Measurements from ENCODE around the gene EHMT2.

EHMT2 gene

DNA sequence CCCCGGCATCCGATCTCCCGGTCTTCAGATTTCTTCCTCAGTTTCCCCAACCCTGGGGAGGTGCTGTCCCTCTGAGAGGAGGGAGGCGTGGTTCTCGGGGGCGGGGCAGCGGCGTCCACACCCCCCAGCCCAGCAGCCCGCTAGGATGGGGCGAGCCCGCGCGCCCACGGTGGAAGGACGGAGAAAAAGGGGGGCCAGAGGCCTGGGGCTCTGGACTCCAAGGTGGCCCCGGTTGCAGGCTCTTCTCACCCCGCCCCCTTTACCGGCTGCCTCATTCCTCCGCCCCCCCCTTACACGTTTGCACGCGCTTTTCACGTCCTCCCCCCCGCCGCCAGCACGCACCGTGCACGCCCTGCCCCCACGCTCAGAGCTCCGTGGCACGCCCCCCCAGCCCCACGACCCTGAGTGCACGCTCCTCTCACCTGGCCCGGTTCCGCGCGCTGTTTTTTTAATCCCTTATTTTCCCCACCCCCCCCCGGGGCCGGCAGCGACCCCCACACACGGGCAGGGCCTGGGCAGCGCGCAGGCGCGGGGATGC, 4.0 kb upstream of the EHMT2 start:
- Histone ChIP-seq H3K4me3 (ENCODE audit: low read length in 2 of 2) (peak overlapping the region; percentile 45 to 88), H3K4me1 (ENCODE audit: control insufficient read depth, insufficient read depth, low read length) (peaks cover 32% of the 10 kb centered on the region), H3K9ac (ENCODE audit: low read length in 2 of 2) (no peak overlapping the region), H3K9me3 (ENCODE audit: control insufficient read depth in 2 of 2, low read length in 2 of 2) (no peaks in the 10 kb centered on the region), H3K27ac (ENCODE audit: low read length) (peak overlapping the region; percentile 53), H3K36me3 (ENCODE audit: control insufficient read depth in 2 of 2, insufficient read depth in 2 of 2, low read length in 2 of 2) (no peaks in the 10 kb centered on the region), H3K27me3 (ENCODE audit: control insufficient read depth in 1 of 2, insufficient read depth in 2 of 2, low read length in 2 of 2) (no peaks in the 10 kb centered on the region)

DNA sequence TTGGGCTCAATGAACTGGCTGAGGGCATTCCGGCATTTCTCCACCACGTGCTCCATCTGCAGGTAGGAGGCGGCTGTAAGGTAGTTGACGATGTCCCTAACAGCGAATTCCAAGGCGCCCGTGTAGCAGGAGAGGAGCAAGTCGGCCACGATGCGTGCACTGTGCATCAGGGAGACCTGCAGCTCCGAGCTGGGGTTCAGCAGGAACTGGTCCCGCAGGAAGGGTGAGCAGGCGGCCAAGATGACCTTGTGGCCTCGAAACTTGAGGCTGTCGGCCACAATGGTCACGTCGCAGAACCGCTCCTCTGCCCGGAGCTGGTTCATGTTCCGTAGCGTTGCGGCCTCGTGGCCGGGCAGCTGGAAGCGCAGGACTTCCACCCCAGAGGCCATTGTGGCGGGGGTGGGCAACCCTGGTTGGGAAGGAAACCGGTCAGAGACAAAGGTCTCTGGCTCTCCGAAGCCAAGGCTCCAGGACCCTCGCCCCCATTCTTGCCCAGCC, 3.5 kb upstream of the EHMT2 start:
- Histone ChIP-seq H3K4me1 (ENCODE audit: control insufficient read depth, insufficient read depth, low read length) (peaks cover 32% of the 10 kb centered on the region), H3K9me3 (ENCODE audit: control insufficient read depth in 2 of 2, low read length in 2 of 2) (no peaks in the 10 kb centered on the region), H3K27me3 (ENCODE audit: control insufficient read depth in 1 of 2, insufficient read depth in 2 of 2, low read length in 2 of 2) (no peaks in the 10 kb centered on the region), H3K9ac (ENCODE audit: low read length in 2 of 2) (no peak overlapping the region), H3K36me3 (ENCODE audit: control insufficient read depth in 2 of 2, insufficient read depth in 2 of 2, low read length in 2 of 2) (no peaks in the 10 kb centered on the region), H3K27ac (ENCODE audit: low read length) (peak overlapping the region; percentile 53), H3K4me3 (ENCODE audit: low read length in 2 of 2) (peak overlapping the region; percentile 45 to 88)

DNA sequence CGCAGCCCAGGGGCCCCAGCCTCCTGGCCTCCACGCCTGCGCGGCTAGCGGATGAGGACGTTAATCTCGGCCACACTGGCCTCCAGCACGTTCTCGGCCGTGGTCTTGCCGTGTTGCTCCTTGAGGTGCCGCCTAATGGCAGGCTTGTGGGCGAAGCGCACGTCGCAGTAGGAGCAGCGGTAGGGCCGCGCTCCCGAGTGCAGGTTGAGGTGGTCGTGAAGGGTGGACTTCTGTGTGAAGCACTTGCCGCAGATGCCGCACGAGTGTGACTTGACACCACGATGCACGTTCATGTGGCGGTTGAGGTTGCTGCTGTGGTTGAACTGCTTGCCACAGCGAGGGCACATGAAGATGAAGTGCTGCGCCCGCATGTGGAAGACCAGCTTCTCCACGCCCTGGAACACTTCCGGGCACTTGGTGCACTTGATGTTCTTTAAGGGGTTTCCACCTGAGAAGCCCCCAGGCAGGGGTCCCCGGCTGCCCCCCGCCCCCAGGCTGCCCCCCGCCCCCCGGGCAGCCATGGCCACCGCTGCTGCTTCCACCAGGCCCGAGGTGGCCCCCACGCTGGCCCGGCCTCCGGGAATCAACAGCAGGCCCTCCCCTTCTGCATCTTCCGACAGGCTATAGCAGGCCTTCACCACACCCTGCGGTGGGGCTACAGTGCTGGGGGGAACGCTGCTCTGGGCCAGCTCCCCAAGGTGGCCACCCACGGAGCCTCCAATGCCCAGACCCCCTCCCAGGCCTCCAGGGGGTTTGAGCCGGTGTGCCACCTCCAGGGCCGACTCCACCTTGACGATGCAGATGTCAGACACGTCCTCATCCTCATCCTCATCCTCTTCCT, 2.6 kb upstream of the EHMT2 start:
- no peak overlapping the region for H3K27ac ChIP-seq (ENCODE audit: low read length)
- no peak overlapping the region for H3K4me3 ChIP-seq (ENCODE audit: low read length in 2 of 2)
- no peaks in the 10 kb centered on the region for H3K27me3 ChIP-seq (ENCODE audit: control insufficient read depth in 1 of 2, insufficient read depth in 2 of 2, low read length in 2 of 2)
- H3K9me3 ChIP-seq (ENCODE audit: control insufficient read depth in 2 of 2, low read length in 2 of 2), result no peaks in the 10 kb centered on the region
- no peaks in the 10 kb centered on the region for H3K36me3 ChIP-seq (ENCODE audit: control insufficient read depth in 2 of 2, insufficient read depth in 2 of 2, low read length in 2 of 2)
- H3K9ac ChIP-seq (ENCODE audit: low read length in 2 of 2), result no peak overlapping the region
- H3K4me1 ChIP-seq (ENCODE audit: control insufficient read depth, insufficient read depth, low read length), result peaks cover 32% of the 10 kb centered on the region

DNA sequence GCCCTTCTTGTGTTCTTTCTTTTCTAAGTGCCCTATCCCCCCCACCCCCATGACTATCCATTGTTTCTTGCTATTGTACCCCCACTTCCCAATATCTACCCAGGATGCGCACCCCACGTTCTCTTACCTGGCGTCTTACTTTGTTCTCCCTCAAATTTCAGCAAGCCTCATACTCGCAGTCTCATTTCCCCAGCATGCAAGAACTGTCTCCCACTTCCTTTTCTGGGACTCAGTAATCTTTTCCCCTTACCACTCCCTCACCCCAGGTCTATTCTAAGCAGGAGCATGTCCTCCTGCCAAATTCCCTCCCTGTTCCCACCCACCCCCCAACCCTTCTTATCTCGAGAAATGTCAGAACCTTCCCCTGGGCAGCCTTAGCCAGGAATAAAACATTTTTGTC, 1.7 kb upstream of the EHMT2 start:
- H3K27ac ChIP-seq (ENCODE audit: low read length), result no peak overlapping the region
- peaks cover 32% of the 10 kb centered on the region for H3K4me1 ChIP-seq (ENCODE audit: control insufficient read depth, insufficient read depth, low read length)

DNA sequence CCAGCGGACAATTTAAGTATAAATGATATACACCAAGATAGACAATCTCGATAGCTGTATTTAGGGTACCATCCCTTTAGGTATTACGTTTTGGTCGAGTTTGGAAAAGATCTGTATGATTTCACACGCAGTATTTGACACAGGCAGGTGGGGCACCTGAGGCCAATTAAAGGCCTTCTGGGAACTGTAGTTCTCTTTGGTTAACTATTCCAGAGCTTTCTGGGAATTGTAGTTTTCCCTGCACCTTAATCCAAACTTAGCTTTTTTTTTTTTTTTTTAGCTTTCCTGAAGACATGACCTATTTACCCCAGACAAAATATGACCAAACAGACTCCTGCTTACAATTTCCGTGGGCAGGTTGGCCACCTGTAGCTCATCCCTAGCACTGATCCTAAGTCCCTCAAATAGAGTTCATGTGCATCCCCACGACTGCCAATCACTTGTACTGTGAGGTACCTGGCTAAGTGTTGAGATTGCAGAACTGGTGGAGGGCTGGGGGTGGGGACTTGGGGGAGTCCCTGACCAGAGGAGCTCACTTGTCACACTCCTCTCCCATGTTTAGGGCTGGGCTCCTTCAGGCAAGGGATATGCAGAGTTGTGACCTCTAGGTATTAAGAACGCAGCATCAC, 999 bp upstream of the EHMT2 start:
- Histone ChIP-seq H3K9ac (ENCODE audit: low read length in 2 of 2) (peak overlapping the region; percentile 91 to 92), H3K9me3 (ENCODE audit: control insufficient read depth in 2 of 2, low read length in 2 of 2) (no peaks in the 10 kb centered on the region)

More for the DNA sequence above, 1.7 kb upstream of the EHMT2 start:
- Histone ChIP-seq H3K36me3 (ENCODE audit: control insufficient read depth in 2 of 2, insufficient read depth in 2 of 2, low read length in 2 of 2) (no peaks in the 10 kb centered on the region), H3K9me3 (ENCODE audit: control insufficient read depth in 2 of 2, low read length in 2 of 2) (no peaks in the 10 kb centered on the region), H3K9ac (ENCODE audit: low read length in 2 of 2) (no peak overlapping the region), H3K27me3 (ENCODE audit: control insufficient read depth in 1 of 2, insufficient read depth in 2 of 2, low read length in 2 of 2) (no peaks in the 10 kb centered on the region), H3K4me3 (ENCODE audit: low read length in 2 of 2) (no peak overlapping the region)

DNA sequence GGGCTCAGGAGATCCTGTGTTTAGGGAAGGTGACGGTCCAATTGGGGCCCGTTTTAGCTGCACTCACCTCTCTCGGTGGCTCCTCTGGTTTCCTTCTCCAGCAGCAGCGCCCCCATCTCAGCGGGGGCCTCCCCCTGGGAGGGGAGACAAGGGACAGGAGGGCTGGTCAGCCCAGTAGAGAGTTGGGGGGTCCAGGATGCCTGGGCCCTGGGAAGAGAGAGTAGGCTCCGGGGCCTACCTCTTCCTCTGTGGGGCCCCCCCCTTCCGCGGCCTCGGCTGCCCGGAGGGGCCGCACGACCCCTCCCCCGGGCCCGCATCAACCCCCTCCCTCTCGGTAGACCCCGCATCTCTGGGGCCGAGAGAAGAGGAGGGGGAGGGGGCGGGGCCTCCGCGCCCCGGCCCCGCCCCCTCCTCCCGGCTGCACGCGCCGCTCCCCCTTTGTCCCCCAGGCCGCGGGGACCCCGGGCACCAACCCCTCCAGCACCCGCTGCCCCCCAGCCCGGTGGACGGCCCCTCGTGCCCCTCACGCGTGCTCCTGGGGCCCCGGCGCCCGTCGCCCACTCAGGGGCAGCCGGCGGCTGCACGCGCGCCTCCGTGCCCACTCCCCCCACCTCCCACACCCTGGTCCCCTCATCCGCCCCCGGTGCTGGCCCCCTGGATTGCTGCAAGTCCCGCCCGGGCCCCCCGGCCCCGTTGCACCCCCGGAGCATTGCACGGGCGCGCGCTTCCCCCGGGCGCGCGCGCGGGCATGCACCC, 464 bp downstream of the EHMT2 start:
- Histone ChIP-seq H3K27ac (ENCODE audit: low read length) (peak overlapping the region; percentile 37), H3K4me1 (ENCODE audit: control insufficient read depth, insufficient read depth, low read length) (peaks cover 23% of the 10 kb centered on the region), H3K4me3 (ENCODE audit: low read length in 2 of 2) (peak overlapping the region; percentile 57 to 99), H3K27me3 (ENCODE audit: control insufficient read depth in 1 of 2, insufficient read depth in 2 of 2, low read length in 2 of 2) (no peaks in the 10 kb centered on the region), H3K36me3 (ENCODE audit: control insufficient read depth in 2 of 2, insufficient read depth in 2 of 2, low read length in 2 of 2) (peaks cover 3 to 13% of the 10 kb centered on the region in 2 donors), H3K9ac (ENCODE audit: low read length in 2 of 2) (peak overlapping the region; percentile 23 to 66), H3K9me3 (ENCODE audit: control insufficient read depth in 2 of 2, low read length in 2 of 2) (no peaks in the 10 kb centered on the region)

More for the DNA sequence above, 999 bp upstream of the EHMT2 start:
- Histone ChIP-seq H3K4me3 (ENCODE audit: low read length in 2 of 2) (peak overlapping the region; percentile 79 to 99), H3K27ac (ENCODE audit: low read length) (peak overlapping the region; percentile 83), H3K4me1 (ENCODE audit: control insufficient read depth, insufficient read depth, low read length) (peaks cover 32% of the 10 kb centered on the region), H3K27me3 (ENCODE audit: control insufficient read depth in 1 of 2, insufficient read depth in 2 of 2, low read length in 2 of 2) (no peaks in the 10 kb centered on the region), H3K36me3 (ENCODE audit: control insufficient read depth in 2 of 2, insufficient read depth in 2 of 2, low read length in 2 of 2) (peaks cover 0 to 2% of the 10 kb centered on the region in 2 donors)

DNA sequence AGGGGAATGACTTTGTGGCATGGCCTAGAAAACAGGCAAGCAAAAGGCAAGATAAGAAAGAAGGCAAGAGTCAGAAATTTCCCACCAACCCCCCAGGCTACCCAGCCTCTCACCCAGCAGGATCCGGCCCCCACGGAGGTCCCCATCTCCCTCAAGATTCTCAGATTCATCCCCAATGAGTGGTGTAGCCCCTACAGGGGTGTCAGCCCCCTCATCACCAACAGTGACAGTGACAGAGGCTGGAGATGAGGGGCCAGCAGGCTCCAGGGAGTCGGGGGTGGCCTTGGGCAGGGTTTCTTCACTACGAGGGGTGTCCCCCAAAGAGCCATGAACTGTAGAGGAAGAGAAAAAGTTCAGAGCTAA, 1.0 kb downstream of the EHMT2 start:
- Histone ChIP-seq H3K27ac (ENCODE audit: low read length) (peak overlapping the region; percentile 37), H3K9ac (ENCODE audit: low read length in 2 of 2) (peak overlapping the region; percentile 23 to 66), H3K4me3 (ENCODE audit: low read length in 2 of 2) (peak overlapping the region; percentile 57 to 99)

DNA sequence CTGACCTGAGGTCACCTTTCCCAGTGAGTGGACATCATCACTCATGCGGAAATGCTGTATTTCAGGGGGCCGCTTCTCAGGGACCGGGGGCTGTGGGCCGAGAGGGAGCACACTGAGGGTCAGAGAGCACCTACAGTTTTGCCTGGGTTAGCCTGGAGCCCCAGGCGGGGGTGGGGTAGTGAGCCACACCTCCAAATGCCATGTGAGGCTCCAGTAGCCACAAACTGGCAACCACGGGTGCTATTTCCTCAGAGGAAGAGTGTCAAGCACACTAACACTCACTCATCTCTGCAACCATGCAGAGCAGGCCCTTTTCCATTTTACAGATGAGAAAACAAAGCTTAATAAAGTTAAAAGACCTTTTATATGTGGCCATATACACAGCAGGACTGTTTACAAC, 4.7 kb downstream of the EHMT2 start:
- Histone ChIP-seq H3K9me3 (ENCODE audit: control insufficient read depth in 2 of 2, low read length in 2 of 2) (no peaks in the 10 kb centered on the region), H3K27me3 (ENCODE audit: control insufficient read depth in 1 of 2, insufficient read depth in 2 of 2, low read length in 2 of 2) (no peaks in the 10 kb centered on the region), H3K4me3 (ENCODE audit: low read length in 2 of 2) (no peak overlapping the region), H3K36me3 (ENCODE audit: control insufficient read depth in 2 of 2, insufficient read depth in 2 of 2, low read length in 2 of 2) (peaks cover 21 to 35% of the 10 kb centered on the region in 2 donors), H3K27ac (ENCODE audit: low read length) (no peak overlapping the region), H3K9ac (ENCODE audit: low read length in 2 of 2) (no peak overlapping the region), H3K4me1 (ENCODE audit: control insufficient read depth, insufficient read depth, low read length) (peaks cover 4% of the 10 kb centered on the region)

More for the DNA sequence above, 1.0 kb downstream of the EHMT2 start:
- Histone ChIP-seq H3K36me3 (ENCODE audit: control insufficient read depth in 2 of 2, insufficient read depth in 2 of 2, low read length in 2 of 2) (peaks cover 4 to 17% of the 10 kb centered on the region in 2 donors), H3K4me1 (ENCODE audit: control insufficient read depth, insufficient read depth, low read length) (peaks cover 23% of the 10 kb centered on the region), H3K9me3 (ENCODE audit: control insufficient read depth in 2 of 2, low read length in 2 of 2) (no peaks in the 10 kb centered on the region), H3K27me3 (ENCODE audit: control insufficient read depth in 1 of 2, insufficient read depth in 2 of 2, low read length in 2 of 2) (no peaks in the 10 kb centered on the region)

DNA sequence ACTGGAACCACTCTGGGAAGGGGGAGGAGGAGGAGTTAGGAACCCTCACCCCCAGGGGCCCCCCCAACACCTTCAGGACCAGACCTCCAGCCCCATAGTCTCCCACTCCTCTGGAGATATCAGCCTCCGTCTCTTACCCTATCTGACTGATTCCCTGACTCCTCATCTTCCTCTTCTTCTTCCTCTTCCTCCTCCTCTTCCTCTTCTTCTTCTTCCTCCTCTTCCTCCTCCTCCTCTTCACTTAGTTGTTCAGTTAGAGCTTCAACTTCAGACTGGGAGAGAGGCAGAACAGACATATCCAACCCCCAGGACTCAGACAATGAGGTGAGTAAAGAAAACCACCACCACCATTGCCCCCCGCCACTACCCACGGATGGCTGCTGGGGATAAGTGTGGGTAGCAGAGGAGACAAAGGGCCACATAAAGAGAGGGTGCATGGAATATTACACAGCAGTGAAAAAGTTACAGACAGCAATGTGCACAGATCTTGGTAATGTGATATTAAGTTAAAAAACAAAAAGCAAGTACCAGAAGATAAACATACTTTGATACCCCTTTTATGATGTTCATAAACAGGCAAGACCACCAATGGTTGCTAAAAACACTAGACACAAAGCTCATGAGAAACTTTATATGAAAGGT, 8.0 kb downstream of the EHMT2 start:
- no peak overlapping the region for H3K4me3 ChIP-seq (ENCODE audit: low read length in 2 of 2)
- H3K9me3 ChIP-seq (ENCODE audit: control insufficient read depth in 2 of 2, low read length in 2 of 2), result no peaks in the 10 kb centered on the region
- peaks cover 32 to 56% of the 10 kb centered on the region in 2 donors for H3K36me3 ChIP-seq (ENCODE audit: control insufficient read depth in 2 of 2, insufficient read depth in 2 of 2, low read length in 2 of 2)
- no peaks in the 10 kb centered on the region for H3K4me1 ChIP-seq (ENCODE audit: control insufficient read depth, insufficient read depth, low read length)
- no peaks in the 10 kb centered on the region for H3K27me3 ChIP-seq (ENCODE audit: control insufficient read depth in 1 of 2, insufficient read depth in 2 of 2, low read length in 2 of 2)
- H3K27ac ChIP-seq (ENCODE audit: low read length), result no peak overlapping the region
- H3K9ac ChIP-seq (ENCODE audit: low read length in 2 of 2), result no peak overlapping the region
